HEK293 (cell line): ENCODE measurements around the gene TCEAL7.

ENCODE experiments used
- CTCF ChIA-PET: fragments of 350-600 bp; formaldehyde crosslinking; extraction: SDS; loops from one replicate; lab custom pipeline; 2021; ENCODE audit warnings: antibody characterized with exemption; lab: Yijun Ruan, JAX
- POLR2A ChIA-PET: fragments of 300-600 bp; formaldehyde crosslinking; extraction: SDS; loops from one replicate; lab custom pipeline; 2020; ENCODE audit warnings: antibody characterized with exemption, inconsistent platforms; lab: Yijun Ruan, JAX
- H3K27ac ChIP-seq: fragments of 200-500 bp; sonication (Bioruptor generic); 2 replicates; pipeline ENCODE4 v1.5.1; 2014; ENCODE audit warnings: low read depth, low read length, control low read depth, inconsistent platforms; ENCODE audit errors: extremely low read depth
- H3K36me3 ChIP-seq, 2 experiments: fragments of 200-500 bp in 1 of 2; sonication (Bioruptor generic) in 1 of 2; 1 replicate in 1 of 2; 2 replicates in 1 of 2; pipeline ENCODE4 v1.5.1; 2014 to 2017; ENCODE audit warnings: inconsistent platforms in 2 of 2, low read length in 2 of 2; ENCODE audit not compliant: control insufficient read depth in 2 of 2, insufficient read depth in 1 of 2
- H3K4me1 ChIP-seq: fragments of 200-500 bp; sonication (Bioruptor generic); 2 replicates; pipeline ENCODE4 v1.5.1; 2014; ENCODE audit warnings: mild to moderate bottlenecking, low read length, inconsistent platforms; ENCODE audit not compliant: control insufficient read depth, insufficient read depth
- H3K4me3 ChIP-seq: 2 replicates; pipeline ENCODE4 v1.5.1; 2011; ENCODE audit warnings: low read depth, mild to moderate bottlenecking, control low read depth, low read length, moderate library complexity
- H3K9me3 ChIP-seq: fragments of 200-500 bp; sonication (Bioruptor generic); 2 replicates; pipeline ENCODE4 v1.5.1; 2014; ENCODE audit warnings: low read depth, low read length, inconsistent platforms; ENCODE audit not compliant: control insufficient read depth, insufficient read depth
- ZBTB1 ChIP-seq: fragments of 450-650 bp; formaldehyde crosslinking; IDR thresholded peaks from 2 replicates; pipeline ENCODE4 v1.5.1; 2016; ENCODE audit warnings: missing biosample characterization, missing genetic modification characterization
- ZNF121 ChIP-seq: fragments of 450-650 bp; formaldehyde crosslinking; IDR thresholded peaks from 2 replicates; pipeline ENCODE4 v1.5.1; 2016; ENCODE audit warnings: missing biosample characterization, missing genetic modification characterization
- ZNF157 ChIP-seq: fragments of 450-650 bp; formaldehyde crosslinking; IDR thresholded peaks from 2 replicates; pipeline ENCODE4 v1.5.1; 2016; ENCODE audit warnings: missing biosample characterization, missing genetic modification characterization
- ZNF169 ChIP-seq: fragments of 450-650 bp; formaldehyde crosslinking; IDR thresholded peaks from 2 replicates; pipeline ENCODE4 v1.5.1; 2016; ENCODE audit warnings: missing biosample characterization, missing genetic modification characterization
- ZNF202 ChIP-seq: fragments of 450-650 bp; formaldehyde crosslinking; IDR thresholded peaks from 2 replicates; pipeline ENCODE4 v1.5.1; 2016; ENCODE audit warnings: missing biosample characterization, missing genetic modification characterization, borderline replicate concordance
- ZNF302 ChIP-seq: fragments of 450-650 bp; formaldehyde crosslinking; IDR thresholded peaks from 2 replicates; pipeline ENCODE4 v1.5.1; 2016; ENCODE audit warnings: missing biosample characterization, missing genetic modification characterization, low read depth
- ZNF37A ChIP-seq: fragments of 450-650 bp; IDR thresholded peaks from 2 replicates; pipeline ENCODE4 v1.5.1; 2018; ENCODE audit warnings: missing biosample characterization, missing genetic modification characterization
- ZNF571 ChIP-seq: fragments of 450-650 bp; formaldehyde crosslinking; IDR thresholded peaks from 2 replicates; pipeline ENCODE4 v1.5.0; 2017; ENCODE audit warnings: missing biosample characterization, missing genetic modification characterization
- ZNF621 ChIP-seq: fragments of 450-650 bp; formaldehyde crosslinking; IDR thresholded peaks from 2 replicates; pipeline ENCODE4 v1.5.1; 2017; ENCODE audit warnings: missing biosample characterization, missing genetic modification characterization
- ZNF623 ChIP-seq: fragments of 450-650 bp; formaldehyde crosslinking; IDR thresholded peaks from 2 replicates; pipeline ENCODE4 v1.5.1; 2016; ENCODE audit warnings: missing biosample characterization, missing genetic modification characterization
- ZNF664 ChIP-seq: fragments of 450-650 bp; formaldehyde crosslinking; IDR thresholded peaks from 2 replicates; pipeline ENCODE4 v1.5.1; 2016; ENCODE audit warnings: missing biosample characterization, missing genetic modification characterization
- ZNF677 ChIP-seq: fragments of 450-650 bp; IDR thresholded peaks from 2 replicates; pipeline ENCODE4 v1.5.0; 2018; ENCODE audit warnings: missing biosample characterization, mild to moderate bottlenecking, missing genetic modification characterization, moderate library complexity
- ZNF776 ChIP-seq: fragments of 450-650 bp; formaldehyde crosslinking; IDR thresholded peaks from 2 replicates; pipeline ENCODE4 v1.5.0; 2017; ENCODE audit warnings: missing biosample characterization, missing genetic modification characterization, borderline replicate concordance
- ZNF792 ChIP-seq: fragments of 450-650 bp; formaldehyde crosslinking; IDR thresholded peaks from 2 replicates; pipeline ENCODE4 v1.5.1; 2016; ENCODE audit warnings: missing biosample characterization, missing genetic modification characterization
- TF ChIP-seq, protein P1 (sequence below): fragments of 450-650 bp; formaldehyde crosslinking; IDR thresholded peaks from 2 replicates; pipeline ENCODE4 v1.5.1; 2016; ENCODE audit warnings: missing biosample characterization, missing genetic modification characterization
- TF ChIP-seq, protein P2 (sequence below): fragments of 450-650 bp; formaldehyde crosslinking; IDR thresholded peaks from 2 replicates; pipeline ENCODE4 v1.5.1; 2016; ENCODE audit warnings: missing biosample characterization, missing genetic modification characterization, low read depth
- TF ChIP-seq, protein P3 (sequence below): fragments of 450-650 bp; formaldehyde crosslinking; IDR thresholded peaks from 2 replicates; pipeline ENCODE4 v1.5.1; 2016; ENCODE audit warnings: missing biosample characterization, missing genetic modification characterization
- TF ChIP-seq, protein P4 (sequence below): fragments of 450-650 bp; formaldehyde crosslinking; IDR thresholded peaks from 2 replicates; pipeline ENCODE4 v1.5.1; 2016; ENCODE audit warnings: missing biosample characterization, missing genetic modification characterization, borderline replicate concordance
- TF ChIP-seq, protein P5 (sequence below): fragments of 450-650 bp; formaldehyde crosslinking; IDR thresholded peaks from 2 replicates; pipeline ENCODE4 v1.5.1; 2016; ENCODE audit warnings: missing biosample characterization, missing genetic modification characterization, borderline replicate concordance

Gene TCEAL7

DNA sequence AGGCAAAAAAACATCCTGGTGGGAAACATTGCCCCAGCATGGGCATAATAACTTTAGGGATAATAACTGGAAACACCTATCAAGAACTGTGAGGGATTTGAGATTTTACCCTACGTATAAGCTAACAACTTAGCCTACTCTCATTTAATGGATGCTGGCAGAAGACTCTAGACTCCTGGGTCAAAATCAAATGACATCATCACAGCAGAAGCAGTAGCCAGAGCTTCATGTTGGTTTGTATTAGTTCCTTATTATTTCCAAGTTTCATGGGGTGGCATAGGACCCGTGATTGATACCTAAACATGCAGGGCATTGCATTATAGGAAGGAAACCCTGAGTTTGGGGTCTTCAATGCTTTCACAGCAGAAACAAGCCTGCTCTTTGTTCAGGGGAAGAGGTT, 30.9 kb downstream of the TCEAL7 start:
- CTCF ChIA-PET = interaction anchor here (1.3 to 1.4 kb wide), 2 partner anchors 13 to 17 kb away, joined by 5 to 6 read pairs; no protein-coding TSS in a partner anchor
- H3K36me3 ChIP-seq = peaks cover 0 to 8% of the 10 kb centered on the region in 2 experiments; a peak in 1 of 3 replicates
- H3K4me1 ChIP-seq = no peaks in the 10 kb centered on the region
- no peak overlapping the region for H3K27ac ChIP-seq
- TF ChIP-seq, protein P1, sequence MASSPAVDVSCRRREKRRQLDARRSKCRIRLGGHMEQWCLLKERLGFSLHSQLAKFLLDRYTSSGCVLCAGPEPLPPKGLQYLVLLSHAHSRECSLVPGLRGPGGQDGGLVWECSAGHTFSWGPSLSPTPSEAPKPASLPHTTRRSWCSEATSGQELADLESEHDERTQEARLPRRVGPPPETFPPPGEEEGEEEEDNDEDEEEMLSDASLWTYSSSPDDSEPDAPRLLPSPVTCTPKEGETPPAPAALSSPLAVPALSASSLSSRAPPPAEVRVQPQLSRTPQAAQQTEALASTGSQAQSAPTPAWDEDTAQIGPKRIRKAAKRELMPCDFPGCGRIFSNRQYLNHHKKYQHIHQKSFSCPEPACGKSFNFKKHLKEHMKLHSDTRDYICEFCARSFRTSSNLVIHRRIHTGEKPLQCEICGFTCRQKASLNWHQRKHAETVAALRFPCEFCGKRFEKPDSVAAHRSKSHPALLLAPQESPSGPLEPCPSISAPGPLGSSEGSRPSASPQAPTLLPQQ = no peak
- TF ChIP-seq ZNF621 = no peak
- no peak for TF ChIP-seq ZNF792 (tag by site-specific recombination)
- TF ChIP-seq, protein P2, sequence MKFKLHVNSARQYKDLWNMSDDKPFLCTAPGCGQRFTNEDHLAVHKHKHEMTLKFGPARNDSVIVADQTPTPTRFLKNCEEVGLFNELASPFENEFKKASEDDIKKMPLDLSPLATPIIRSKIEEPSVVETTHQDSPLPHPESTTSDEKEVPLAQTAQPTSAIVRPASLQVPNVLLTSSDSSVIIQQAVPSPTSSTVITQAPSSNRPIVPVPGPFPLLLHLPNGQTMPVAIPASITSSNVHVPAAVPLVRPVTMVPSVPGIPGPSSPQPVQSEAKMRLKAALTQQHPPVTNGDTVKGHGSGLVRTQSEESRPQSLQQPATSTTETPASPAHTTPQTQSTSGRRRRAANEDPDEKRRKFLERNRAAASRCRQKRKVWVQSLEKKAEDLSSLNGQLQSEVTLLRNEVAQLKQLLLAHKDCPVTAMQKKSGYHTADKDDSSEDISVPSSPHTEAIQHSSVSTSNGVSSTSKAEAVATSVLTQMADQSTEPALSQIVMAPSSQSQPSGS (tag by site-specific recombination) = peak; percentile 68
- no peak for TF ChIP-seq ZNF202 (tag by site-specific recombination)
- TF ChIP-seq ZNF664 (tag by site-specific recombination) = no peak
- no peak for TF ChIP-seq ZNF623
- TF ChIP-seq, all 188 proteins: peak for 1
- POLR2A ChIA-PET = no interaction called here
- no peak overlapping the region for H3K4me3 ChIP-seq
- H3K9me3 ChIP-seq = no peaks in the 10 kb centered on the region

DNA sequence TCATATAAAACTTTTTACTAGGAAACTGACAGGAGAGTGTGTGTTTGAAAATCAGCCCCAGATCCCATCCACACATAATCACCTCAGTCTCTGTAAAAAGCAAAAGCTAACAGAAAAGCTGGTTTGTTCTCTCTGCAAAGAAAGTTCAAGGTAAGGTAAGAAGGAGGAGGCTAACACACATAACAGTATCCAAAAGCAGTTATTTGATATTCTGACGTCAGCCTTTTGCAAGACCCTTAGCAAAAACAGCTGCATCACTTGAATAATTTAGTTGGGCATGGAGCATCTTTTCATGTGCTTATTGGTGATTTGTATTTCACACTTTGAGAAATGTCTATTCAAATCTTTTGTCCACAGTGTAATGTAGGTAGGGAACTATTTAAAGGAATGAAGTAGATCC, 31.8 kb downstream of the TCEAL7 start:
- ChIA-PET CTCF (interaction anchor here (1.3 to 1.4 kb wide), 2 partner anchors 12 to 18 kb away, joined by 5 to 6 read pairs; no protein-coding TSS in a partner anchor), POLR2A (no interaction called here)
- H3K9me3 ChIP-seq = no peaks in the 10 kb centered on the region
- H3K27ac ChIP-seq = no peak overlapping the region
- no peaks in the 10 kb centered on the region for H3K4me1 ChIP-seq
- H3K36me3 ChIP-seq = peaks cover 0 to 8% of the 10 kb centered on the region in 2 experiments; a peak in 1 of 3 replicates
- H3K4me3 ChIP-seq = no peak overlapping the region
- TF ChIP-seq ZNF37A (no peak), ZNF571 (tag by site-specific recombination) (no peak), ZNF792 (tag by site-specific recombination) (no peak), ZBTB1 (no peak), ZNF157 (no peak), ZNF169 (tag by site-specific recombination) (no peak), ZNF302 (no peak), ZNF121 (tag by site-specific recombination) (no peak), ZNF677 (no peak), ZNF776 (tag by site-specific recombination) (no peak)
- TF ChIP-seq, protein P3, sequence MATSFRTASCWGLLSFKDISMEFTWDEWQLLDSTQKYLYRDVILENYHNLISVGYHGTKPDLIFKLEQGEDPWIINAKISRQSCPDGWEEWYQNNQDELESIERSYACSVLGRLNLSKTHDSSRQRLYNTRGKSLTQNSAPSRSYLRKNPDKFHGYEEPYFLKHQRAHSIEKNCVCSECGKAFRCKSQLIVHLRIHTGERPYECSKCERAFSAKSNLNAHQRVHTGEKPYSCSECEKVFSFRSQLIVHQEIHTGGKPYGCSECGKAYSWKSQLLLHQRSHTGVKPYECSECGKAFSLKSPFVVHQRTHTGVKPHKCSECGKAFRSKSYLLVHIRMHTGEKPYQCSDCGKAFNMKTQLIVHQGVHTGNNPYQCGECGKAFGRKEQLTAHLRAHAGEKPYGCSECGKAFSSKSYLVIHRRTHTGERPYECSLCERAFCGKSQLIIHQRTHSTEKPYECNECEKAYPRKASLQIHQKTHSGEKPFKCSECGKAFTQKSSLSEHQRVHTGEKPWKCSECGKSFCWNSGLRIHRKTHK (tag by site-specific recombination) = no peak
- TF ChIP-seq, protein P4, sequence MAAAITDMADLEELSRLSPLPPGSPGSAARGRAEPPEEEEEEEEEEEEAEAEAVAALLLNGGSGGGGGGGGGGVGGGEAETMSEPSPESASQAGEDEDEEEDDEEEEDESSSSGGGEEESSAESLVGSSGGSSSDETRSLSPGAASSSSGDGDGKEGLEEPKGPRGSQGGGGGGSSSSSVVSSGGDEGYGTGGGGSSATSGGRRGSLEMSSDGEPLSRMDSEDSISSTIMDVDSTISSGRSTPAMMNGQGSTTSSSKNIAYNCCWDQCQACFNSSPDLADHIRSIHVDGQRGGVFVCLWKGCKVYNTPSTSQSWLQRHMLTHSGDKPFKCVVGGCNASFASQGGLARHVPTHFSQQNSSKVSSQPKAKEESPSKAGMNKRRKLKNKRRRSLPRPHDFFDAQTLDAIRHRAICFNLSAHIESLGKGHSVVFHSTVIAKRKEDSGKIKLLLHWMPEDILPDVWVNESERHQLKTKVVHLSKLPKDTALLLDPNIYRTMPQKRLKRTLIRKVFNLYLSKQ (tag by site-specific recombination) = no peak
- TF ChIP-seq, protein P1 = no peak
- TF ChIP-seq, protein P5, sequence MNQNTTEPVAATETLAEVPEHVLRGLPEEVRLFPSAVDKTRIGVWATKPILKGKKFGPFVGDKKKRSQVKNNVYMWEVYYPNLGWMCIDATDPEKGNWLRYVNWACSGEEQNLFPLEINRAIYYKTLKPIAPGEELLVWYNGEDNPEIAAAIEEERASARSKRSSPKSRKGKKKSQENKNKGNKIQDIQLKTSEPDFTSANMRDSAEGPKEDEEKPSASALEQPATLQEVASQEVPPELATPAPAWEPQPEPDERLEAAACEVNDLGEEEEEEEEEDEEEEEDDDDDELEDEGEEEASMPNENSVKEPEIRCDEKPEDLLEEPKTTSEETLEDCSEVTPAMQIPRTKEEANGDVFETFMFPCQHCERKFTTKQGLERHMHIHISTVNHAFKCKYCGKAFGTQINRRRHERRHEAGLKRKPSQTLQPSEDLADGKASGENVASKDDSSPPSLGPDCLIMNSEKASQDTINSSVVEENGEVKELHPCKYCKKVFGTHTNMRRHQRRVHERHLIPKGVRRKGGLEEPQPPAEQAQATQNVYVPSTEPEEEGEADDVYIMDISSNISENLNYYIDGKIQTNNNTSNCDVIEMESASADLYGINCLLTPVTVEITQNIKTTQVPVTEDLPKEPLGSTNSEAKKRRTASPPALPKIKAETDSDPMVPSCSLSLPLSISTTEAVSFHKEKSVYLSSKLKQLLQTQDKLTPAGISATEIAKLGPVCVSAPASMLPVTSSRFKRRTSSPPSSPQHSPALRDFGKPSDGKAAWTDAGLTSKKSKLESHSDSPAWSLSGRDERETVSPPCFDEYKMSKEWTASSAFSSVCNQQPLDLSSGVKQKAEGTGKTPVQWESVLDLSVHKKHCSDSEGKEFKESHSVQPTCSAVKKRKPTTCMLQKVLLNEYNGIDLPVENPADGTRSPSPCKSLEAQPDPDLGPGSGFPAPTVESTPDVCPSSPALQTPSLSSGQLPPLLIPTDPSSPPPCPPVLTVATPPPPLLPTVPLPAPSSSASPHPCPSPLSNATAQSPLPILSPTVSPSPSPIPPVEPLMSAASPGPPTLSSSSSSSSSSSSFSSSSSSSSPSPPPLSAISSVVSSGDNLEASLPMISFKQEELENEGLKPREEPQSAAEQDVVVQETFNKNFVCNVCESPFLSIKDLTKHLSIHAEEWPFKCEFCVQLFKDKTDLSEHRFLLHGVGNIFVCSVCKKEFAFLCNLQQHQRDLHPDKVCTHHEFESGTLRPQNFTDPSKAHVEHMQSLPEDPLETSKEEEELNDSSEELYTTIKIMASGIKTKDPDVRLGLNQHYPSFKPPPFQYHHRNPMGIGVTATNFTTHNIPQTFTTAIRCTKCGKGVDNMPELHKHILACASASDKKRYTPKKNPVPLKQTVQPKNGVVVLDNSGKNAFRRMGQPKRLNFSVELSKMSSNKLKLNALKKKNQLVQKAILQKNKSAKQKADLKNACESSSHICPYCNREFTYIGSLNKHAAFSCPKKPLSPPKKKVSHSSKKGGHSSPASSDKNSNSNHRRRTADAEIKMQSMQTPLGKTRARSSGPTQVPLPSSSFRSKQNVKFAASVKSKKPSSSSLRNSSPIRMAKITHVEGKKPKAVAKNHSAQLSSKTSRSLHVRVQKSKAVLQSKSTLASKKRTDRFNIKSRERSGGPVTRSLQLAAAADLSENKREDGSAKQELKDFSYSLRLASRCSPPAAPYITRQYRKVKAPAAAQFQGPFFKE (tag by site-specific recombination) = no peak
